Parathyroid adenoma (tissue), 2 donors: ENCODE results near the gene KCNJ12.

Experiments used
- H2AFZ ChIP-seq: fragments of 300-600 bp; sonication (generic); one replicate; pipeline ENCODE4 v1.7.0; 2017; ENCODE audit warnings: antibody characterized with exemption, mild to moderate bottlenecking
- H3K27ac ChIP-seq: fragments of 300-600 bp; sonication (generic); one replicate; pipeline ENCODE4 v1.7.0; 2017
- H3K27me3 ChIP-seq: fragments of 300-600 bp; sonication (generic); one replicate; pipeline ENCODE4 v1.7.0; 2017; ENCODE audit warnings: low read length; ENCODE audit not compliant: control insufficient read depth, insufficient read depth
- H3K36me3 ChIP-seq: fragments of 300-600 bp; sonication (generic); one replicate; pipeline ENCODE4 v1.7.0; 2017; ENCODE audit warnings: low read length; ENCODE audit not compliant: control insufficient read depth, insufficient read depth
- H3K4me1 ChIP-seq: fragments of 300-600 bp; sonication (generic); one replicate; pipeline ENCODE4 v1.7.0; 2017; ENCODE audit warnings: control low read depth
- H3K4me2 ChIP-seq: fragments of 300-600 bp; sonication (generic); one replicate; pipeline ENCODE4 v1.7.0; 2017; ENCODE audit warnings: low read length
- H3K4me3 ChIP-seq: fragments of 300-600 bp; sonication (generic); one replicate; pipeline ENCODE4 v1.7.0; 2017; ENCODE audit warnings: low read depth, low read length
- H3K79me2 ChIP-seq: fragments of 300-600 bp; sonication (generic); one replicate; pipeline ENCODE4 v1.7.0; 2017; ENCODE audit warnings: control low read depth
- H3K9ac ChIP-seq: fragments of 300-600 bp; sonication (generic); one replicate; pipeline ENCODE4 v1.7.0; 2017; ENCODE audit warnings: mild to moderate bottlenecking
- H3K9me3 ChIP-seq: fragments of 300-600 bp; sonication (generic); one replicate; pipeline ENCODE4 v1.7.0; 2017; ENCODE audit warnings: low read length; ENCODE audit not compliant: control insufficient read depth
- CTCF ChIP-seq: fragments of 300-600 bp; sonication (generic); IDR thresholded peaks from one replicate; pipeline ENCODE4 v1.7.0; 2017; ENCODE audit warnings: antibody characterized with exemption, mild to moderate bottlenecking
- donor health status: primary hyperparathyroidism.

Gene KCNJ12

DNA sequence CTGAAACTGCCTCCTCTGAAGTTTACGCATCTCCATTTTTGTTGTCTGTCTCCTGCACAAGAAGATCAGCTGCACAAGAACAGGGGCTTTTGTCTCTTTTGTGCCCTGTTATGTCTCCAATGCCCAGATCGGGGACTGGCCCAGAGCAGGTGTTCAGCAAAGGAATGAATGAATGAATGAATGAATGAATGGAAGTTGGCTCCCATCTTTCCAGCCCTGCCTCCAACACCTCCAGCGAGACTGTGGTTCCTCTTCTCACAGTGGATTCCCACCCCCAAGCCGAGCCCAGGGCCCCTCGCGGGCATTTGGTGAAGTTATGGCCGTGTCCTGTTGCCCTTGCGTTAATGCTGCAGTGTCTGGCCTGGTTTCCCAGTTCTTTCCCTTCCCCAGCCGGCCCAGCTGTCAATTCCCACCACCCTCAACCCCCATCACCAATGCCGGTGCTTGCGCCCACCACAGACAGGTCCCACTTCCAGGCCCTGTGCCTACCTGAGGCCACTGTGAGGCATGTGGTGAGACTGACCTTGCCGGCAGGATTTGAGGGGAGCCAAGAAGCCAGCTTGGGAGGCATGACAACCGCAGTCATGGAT is 21.3 kb upstream of the KCNJ12 start:
- Histone ChIP-seq H3K4me1 (no peaks in the 10 kb centered on the region), H3K9ac (no peak overlapping the region), H3K36me3 (no peaks in the 10 kb centered on the region), H3K27me3 (no peaks in the 10 kb centered on the region), H2AFZ (no peak overlapping the region), H3K4me3 (no peak overlapping the region), H3K79me2 (no peaks in the 10 kb centered on the region), H3K9me3 (no peaks in the 10 kb centered on the region), H3K4me2 (no peak overlapping the region), H3K27ac (no peak overlapping the region)
- no peak for TF ChIP-seq CTCF

DNA sequence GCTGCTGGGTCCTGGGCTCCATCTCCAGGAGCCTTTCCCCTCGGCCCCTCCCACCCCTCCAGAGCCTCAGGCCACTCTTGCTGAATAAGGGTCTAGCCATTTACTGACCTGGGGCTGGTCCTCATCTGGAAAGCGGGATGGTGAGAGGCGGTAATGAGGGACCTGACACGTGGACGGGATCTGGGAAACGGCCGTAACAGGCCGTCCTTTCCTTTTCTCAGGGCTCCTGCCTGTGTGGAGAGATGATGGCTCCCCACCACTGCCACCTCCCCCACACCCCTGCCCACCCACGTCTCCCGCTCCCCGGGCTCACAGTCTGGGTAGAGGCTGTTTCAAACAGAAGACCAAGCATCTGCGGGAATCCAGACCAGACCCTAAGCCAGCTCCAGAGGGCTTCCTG is 20.6 kb upstream of the KCNJ12 start:
- Histone ChIP-seq H3K27ac (no peak overlapping the region), H3K9me3 (no peaks in the 10 kb centered on the region)

DNA sequence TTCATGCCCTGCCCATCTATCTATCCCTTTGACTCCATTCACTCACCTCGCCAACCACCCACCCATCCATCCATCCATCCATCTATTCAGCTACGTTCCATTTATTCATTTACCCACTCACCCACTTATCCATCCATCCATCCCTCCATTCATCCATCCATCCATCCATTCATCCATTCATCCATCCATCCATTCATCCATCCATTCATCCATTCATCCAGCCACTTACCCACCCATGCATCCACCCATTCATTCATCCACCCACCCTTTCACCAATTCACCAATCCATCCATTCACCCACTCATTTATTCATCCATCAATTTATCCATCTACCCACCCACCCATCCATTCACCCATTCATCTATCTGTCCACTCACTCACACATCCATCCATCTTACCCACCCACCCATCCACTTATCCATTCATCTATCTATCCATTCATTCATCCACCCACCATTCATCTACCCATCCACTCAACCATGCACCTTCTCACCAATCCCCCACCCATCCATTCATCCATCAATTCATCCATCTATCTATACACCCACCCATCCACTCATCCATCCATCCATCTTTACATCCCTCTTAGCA is 19.5 kb upstream of the KCNJ12 start:
- Histone ChIP-seq H3K9me3 (no peaks in the 10 kb centered on the region), H3K4me1 (no peaks in the 10 kb centered on the region), H3K79me2 (no peaks in the 10 kb centered on the region), H3K36me3 (no peaks in the 10 kb centered on the region), H3K9ac (no peak overlapping the region), H3K27ac (no peak overlapping the region), H2AFZ (no peak overlapping the region), H3K27me3 (no peaks in the 10 kb centered on the region), H3K4me2 (no peak overlapping the region), H3K4me3 (no peak overlapping the region)
- no peak for TF ChIP-seq CTCF

More for the DNA sequence above, 20.6 kb upstream of the KCNJ12 start:
- H3K9ac ChIP-seq: no peak overlapping the region
- no peak overlapping the region for H3K4me2 ChIP-seq
- no peaks in the 10 kb centered on the region for H3K79me2 ChIP-seq
- no peak overlapping the region for H3K4me3 ChIP-seq
- H2AFZ ChIP-seq: no peak overlapping the region
- no peak for TF ChIP-seq CTCF
- no peaks in the 10 kb centered on the region for H3K36me3 ChIP-seq
- no peaks in the 10 kb centered on the region for H3K4me1 ChIP-seq
- H3K27me3 ChIP-seq: no peaks in the 10 kb centered on the region

- no peak overlapping the region for H3K4me3 ChIP-seq
- H3K9ac ChIP-seq: no peak overlapping the region
- H3K27ac ChIP-seq: no peak overlapping the region
- no peaks in the 10 kb centered on the region for H3K9me3 ChIP-seq
- TF ChIP-seq CTCF: no peak
- no peaks in the 10 kb centered on the region for H3K4me1 ChIP-seq
- no peaks in the 10 kb centered on the region for H3K79me2 ChIP-seq
- no peaks in the 10 kb centered on the region for H3K27me3 ChIP-seq
- H3K4me2 ChIP-seq: no peak overlapping the region
- no peak overlapping the region for H2AFZ ChIP-seq
- no peaks in the 10 kb centered on the region for H3K36me3 ChIP-seq
Observed at GRCh38 chr17:21357281-21357680, 18.9 kb upstream of the KCNJ12 start.
